Mucosa of descending colon (tissue), 3 donors: ENCODE data around the gene MC4R. TPM values are rescaled to one million over a fixed set of nuclear protein-coding genes. Genes with fewer than 3 reads are reported as not detected.
"Not testable (repeated sequence)": the region's sequence is repeated elsewhere in the genome, so short reads cannot be mapped to it uniquely, and the experiment has no call there.

Experiments used
- ATAC-seq: fragments of 200-7000 bp; cut with Tn5 transposase; one replicate; pipeline ENCODE4 v1.9.1; 2020; ENCODE audit warnings: mild to moderate bottlenecking, moderate library complexity
- DNase-seq, 3 donors: peaks; one replicate each; pipeline ENCODE4 v3.0.0-alpha.2; 2020
- H3K36me3 ChIP-seq: fragments of 200-600 bp; one replicate; pipeline ENCODE4 v1.8.0; 2021; ENCODE audit warnings: low read depth, mild to moderate bottlenecking
- H3K4me1 ChIP-seq: fragments of 200-600 bp; one replicate; pipeline ENCODE4 v1.8.0; 2021; ENCODE audit warnings: low read depth, mild to moderate bottlenecking
- H3K4me3 ChIP-seq: fragments of 200-600 bp; one replicate; pipeline ENCODE4 v1.8.0; 2021; ENCODE audit warnings: mild to moderate bottlenecking
- H3K9me3 ChIP-seq: fragments of 200-600 bp; one replicate; pipeline ENCODE4 v1.8.0; 2021; ENCODE audit warnings: mild to moderate bottlenecking
- intact Hi-C, 2 donors: fragments of 100-400 bp; cut with DNase I in 1 of 2; cut with micrococcal nuclease in 1 of 2; formaldehyde crosslinking; loops; one replicate each; pipeline versions ENCODE4 v1.11.0 to v1.11.1; 2022; cut with DNase I, micrococcal nuclease
- long read RNA-seq, 2 donors: library from polyadenylated mRNA; unstranded; transcript quantifications; one replicate each; pipeline ENCODE4 v2.0.0, GENCODE V29; 2019 to 2021
- total RNA-seq, 3 donors: library from RNA; stranded (reverse); fragmentation: NEBNext Ultra II Directional in 2 of 3; extraction: Animal tissue kit (Norgen Biotek cat#: 25700) in 2 of 3; gene quantifications; one replicate each; pipeline versions ENCODE4 v1.2.1 to v1.2.4, GENCODE V29; 2021 to 2023
- TF ChIP-seq, protein P1 (sequence below): fragments of 200-600 bp; IDR thresholded peaks from one replicate; pipeline ENCODE4 v1.8.0; 2022; ENCODE audit warnings: antibody characterized with exemption, mild to moderate bottlenecking
- donor health status: DM: no; HTN: no; CAD: no; lungs with moderate emphysema.
- donor health status: DM: no; HTN: no; CAD: no.
- donor health status: DM: no; HTN: yes; CAD: no.

Gene MC4R
- not detected for total RNA-seq
- long read RNA-seq, donor 1, result 0 reads
- long read RNA-seq, donor 2, result 0 reads

DNA sequence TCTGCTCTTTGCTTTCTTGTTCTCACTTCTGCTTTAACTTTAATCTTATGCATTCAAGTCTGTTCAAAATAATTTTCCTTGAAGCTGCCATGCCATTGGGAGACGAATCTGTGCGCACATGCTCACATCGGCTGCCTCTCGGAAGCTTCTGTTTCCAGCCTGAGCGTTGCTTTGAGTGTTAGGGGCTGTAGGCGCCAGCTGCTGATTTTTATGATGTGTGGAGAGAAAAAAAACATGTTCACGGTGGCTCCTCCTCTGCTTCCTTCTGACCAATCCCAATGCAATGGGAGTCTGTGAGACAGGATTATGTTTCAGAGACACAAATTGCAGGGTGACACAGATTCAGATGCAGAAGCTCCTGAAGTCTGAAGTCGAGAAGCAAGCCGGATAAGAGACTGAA is at the start of gene MC4R:
TSS of gene MC4R (minus strand) at position 180 of the 400 bp plus-strand sequence. CDS start 426 bp downstream, outside the sequence.
- DNase-seq (peak in 1 of 3 donors; percentile 19), ATAC-seq (peak; percentile 59)
- TF ChIP-seq, protein P1, sequence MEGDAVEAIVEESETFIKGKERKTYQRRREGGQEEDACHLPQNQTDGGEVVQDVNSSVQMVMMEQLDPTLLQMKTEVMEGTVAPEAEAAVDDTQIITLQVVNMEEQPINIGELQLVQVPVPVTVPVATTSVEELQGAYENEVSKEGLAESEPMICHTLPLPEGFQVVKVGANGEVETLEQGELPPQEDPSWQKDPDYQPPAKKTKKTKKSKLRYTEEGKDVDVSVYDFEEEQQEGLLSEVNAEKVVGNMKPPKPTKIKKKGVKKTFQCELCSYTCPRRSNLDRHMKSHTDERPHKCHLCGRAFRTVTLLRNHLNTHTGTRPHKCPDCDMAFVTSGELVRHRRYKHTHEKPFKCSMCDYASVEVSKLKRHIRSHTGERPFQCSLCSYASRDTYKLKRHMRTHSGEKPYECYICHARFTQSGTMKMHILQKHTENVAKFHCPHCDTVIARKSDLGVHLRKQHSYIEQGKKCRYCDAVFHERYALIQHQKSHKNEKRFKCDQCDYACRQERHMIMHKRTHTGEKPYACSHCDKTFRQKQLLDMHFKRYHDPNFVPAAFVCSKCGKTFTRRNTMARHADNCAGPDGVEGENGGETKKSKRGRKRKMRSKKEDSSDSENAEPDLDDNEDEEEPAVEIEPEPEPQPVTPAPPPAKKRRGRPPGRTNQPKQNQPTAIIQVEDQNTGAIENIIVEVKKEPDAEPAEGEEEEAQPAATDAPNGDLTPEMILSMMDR, result no peak
- Histone ChIP-seq H3K36me3 (no peaks in the 10 kb centered on the region), H3K4me1 (no peaks in the 10 kb centered on the region), H3K4me3 (no peak within 1 kb of the TSS), H3K9me3 (no peaks in the 10 kb centered on the region)
- intact Hi-C loops, result no loop called here

DNA sequence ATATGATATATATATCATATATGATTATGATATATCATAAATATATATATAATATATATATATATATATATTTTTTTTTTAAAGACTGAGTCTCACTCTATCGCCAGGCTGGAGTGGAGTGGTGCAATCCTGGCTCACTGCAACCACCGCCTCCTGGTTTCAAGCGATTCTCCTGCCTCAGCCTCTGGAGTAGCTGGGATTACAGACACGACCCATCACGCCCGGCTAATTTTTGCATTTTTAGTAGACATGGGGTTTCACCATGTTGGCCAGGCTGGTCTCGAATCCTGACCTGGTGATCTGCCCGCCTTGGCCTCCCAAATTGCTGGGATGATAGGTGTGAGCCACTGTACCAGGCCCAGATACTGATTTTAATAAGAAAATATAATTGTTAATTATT is 49.7 kb upstream of the MC4R start:
- DNase-seq, intact Hi-C loops, H3K4me3 ChIP-seq, H3K4me1 ChIP-seq, H3K9me3 ChIP-seq, ATAC-seq, H3K36me3 ChIP-seq: not testable (repeated sequence)

DNA sequence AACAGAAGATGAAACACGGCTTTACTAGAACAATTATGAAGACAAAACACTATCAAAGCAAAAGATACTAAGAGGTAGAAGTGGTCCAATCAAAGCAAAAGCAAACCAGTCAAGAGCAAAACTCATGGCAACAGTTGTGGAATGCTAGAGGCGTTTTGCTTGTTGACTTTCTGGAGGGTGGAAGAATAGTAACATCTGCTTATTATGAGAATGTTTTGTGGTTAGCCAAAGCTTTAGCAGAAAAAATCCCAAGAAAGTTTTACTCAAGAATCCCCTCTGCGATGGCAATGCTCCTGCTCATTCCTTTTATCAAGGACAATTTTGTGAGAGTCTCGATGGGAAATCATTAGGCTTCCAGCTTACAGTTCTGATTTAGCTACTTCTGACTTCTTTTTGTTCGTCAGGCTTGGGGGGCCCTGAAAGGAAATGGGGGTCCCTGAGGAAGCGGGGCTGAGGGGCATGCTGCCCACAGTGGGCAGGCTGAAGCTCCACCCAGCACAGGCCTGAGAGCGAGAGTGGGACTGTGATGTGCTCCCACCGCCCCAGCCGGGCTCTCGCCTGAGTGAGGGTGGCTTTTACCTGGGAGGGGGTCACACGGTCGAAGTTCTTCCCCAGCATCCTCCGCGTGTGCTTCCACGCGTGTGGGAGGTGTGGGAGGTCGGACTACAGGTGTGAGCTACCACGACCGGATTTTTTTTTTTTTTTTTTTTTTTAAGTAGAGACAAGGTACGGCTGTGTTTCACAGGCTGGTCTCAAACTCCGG is 49.0 kb upstream of the MC4R start:
- intact Hi-C loops, result no loop called here
- no peak overlapping the region for H3K4me3 ChIP-seq
- no peaks in the 10 kb centered on the region for H3K36me3 ChIP-seq
- DNase-seq, result peak in 1 of 3 donors; percentile 42
- no peaks in the 10 kb centered on the region for H3K4me1 ChIP-seq
- TF ChIP-seq, protein P1, result no peak
- ATAC-seq, result no peak
- H3K9me3 ChIP-seq, result no peaks in the 10 kb centered on the region

DNA sequence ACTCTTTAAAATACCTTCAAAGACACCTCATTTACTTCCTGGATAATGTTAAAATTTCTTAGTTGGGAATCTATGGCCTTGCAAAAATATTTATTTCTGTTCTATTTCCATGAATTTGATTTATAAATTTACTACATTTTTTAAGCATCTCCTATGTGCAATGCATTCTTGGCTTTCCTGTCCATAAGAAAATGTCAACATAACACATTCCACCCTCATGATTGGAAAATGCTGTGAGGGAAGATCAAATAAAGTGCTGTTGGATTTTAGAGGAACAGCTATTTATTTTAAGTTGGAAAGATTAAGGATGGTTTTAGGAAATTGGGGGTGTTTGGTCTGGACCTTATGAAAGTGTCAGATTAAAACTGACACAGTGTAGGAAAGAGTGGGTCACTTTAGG is 45.4 kb upstream of the MC4R start:
- no peaks in the 10 kb centered on the region for H3K36me3 ChIP-seq
- DNase-seq, result no peak
- TF ChIP-seq, protein P1, result no peak
- intact Hi-C loops, result no loop called here
- H3K4me3 ChIP-seq, result no peak overlapping the region
- no peaks in the 10 kb centered on the region for H3K9me3 ChIP-seq
- H3K4me1 ChIP-seq, result no peaks in the 10 kb centered on the region
- no peak for ATAC-seq

DNA sequence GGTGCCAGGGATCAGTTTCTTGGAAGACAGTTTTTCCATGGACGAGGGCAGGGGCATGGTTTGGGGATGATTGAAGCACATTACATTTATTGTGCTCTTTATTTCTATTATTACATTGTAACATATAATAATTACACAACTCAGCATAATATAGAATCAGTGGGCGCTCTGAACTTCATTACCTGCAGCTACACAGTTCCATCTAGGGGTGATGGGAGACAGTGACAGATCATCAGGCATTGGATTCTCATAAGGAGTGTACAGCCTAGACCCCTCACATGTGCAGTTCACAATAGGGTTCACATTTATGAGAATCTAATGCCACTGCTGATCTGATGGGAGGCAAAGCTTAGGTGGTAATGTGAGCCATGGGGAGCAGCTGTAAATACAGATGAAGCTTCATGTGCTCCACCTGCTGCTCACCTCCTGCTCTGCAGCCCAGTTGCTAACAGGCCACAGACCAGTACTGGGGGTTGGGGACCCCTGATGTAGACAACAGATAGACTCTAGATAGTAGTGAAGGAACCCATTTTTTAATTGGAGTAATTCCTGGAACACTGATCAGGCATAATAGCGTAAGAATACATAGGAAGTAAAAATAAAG is 41.5 kb upstream of the MC4R start:
- no peak overlapping the region for H3K4me3 ChIP-seq
- TF ChIP-seq, protein P1, result no peak
- DNase-seq (peak in 2 of 3 donors; percentile 22 to 34), ATAC-seq (no peak)
- no peaks in the 10 kb centered on the region for H3K4me1 ChIP-seq
- H3K36me3 ChIP-seq, result no peaks in the 10 kb centered on the region
- intact Hi-C loops, result no loop called here
- no peaks in the 10 kb centered on the region for H3K9me3 ChIP-seq

DNA sequence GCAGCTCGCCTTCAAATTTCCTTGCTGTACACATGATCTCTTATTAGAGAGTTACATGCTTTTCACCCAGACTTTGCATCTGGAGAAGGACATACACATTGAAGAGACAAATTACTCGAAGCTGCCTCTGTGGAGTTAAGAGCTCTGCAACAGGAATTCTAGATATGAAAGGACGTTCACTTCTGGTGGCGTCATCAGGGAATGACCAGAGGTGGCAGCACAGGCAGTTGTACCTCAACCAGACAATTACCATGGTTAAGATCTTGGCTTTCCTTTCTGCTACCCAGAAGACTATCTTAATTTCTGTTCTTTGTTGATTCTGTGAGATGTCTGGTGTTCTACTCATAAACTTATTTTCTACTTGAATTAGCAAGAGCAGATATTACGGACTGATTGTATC is 39.1 kb upstream of the MC4R start:
- TF ChIP-seq, protein P1, result no peak

More for the DNA sequence above, 39.1 kb upstream of the MC4R start:
- DNase-seq (no peak), ATAC-seq (no peak)
- Histone ChIP-seq H3K4me1 (no peaks in the 10 kb centered on the region), H3K4me3 (no peak overlapping the region), H3K36me3 (no peaks in the 10 kb centered on the region), H3K9me3 (no peaks in the 10 kb centered on the region)
- intact Hi-C loops, result no loop called here
